Neural cell (in vitro differentiated cells): Measurements from ENCODE around the gene PELI2. TPM values are rescaled to one million over a fixed set of nuclear protein-coding genes. Genes with fewer than 3 reads are reported as not detected.
A peak's percentile ranks its signal among the peaks of the same experiment; 100 is the strongest.

Source experiments
- H2AFZ ChIP-seq: fragments of 200-600, 300-800 bp; sonication (generic), shearing (Covaris generic); 2 replicates; pipeline ENCODE4 v1.6.0; 2014; ENCODE audit warnings: low read depth, mild to moderate bottlenecking, antibody characterized with exemption, low read length, moderate library complexity
- H3F3A ChIP-seq: fragments of 200-600 bp; shearing (Covaris generic); 2 replicates; pipeline ENCODE4 v1.6.1; 2016; ENCODE audit warnings: mild to moderate bottlenecking, moderate library complexity, mixed read lengths, antibody characterized with exemption, low read length; ENCODE audit not compliant: insufficient read depth, poor library complexity, severe bottlenecking
- H3K27ac ChIP-seq: fragments of 200-600, 300-800 bp; sonication (generic), shearing (Covaris generic); 2 replicates; pipeline ENCODE4 v1.5.1; 2014; ENCODE audit warnings: mild to moderate bottlenecking, low read length, moderate library complexity
- H3K27me3 ChIP-seq: fragments of 300-800, 200-600 bp; sonication (generic), shearing (Covaris generic); 2 replicates; pipeline ENCODE4 v1.6.0; 2014; ENCODE audit warnings: mild to moderate bottlenecking, low read depth, low read length, moderate library complexity; ENCODE audit not compliant: insufficient read depth
- H3K36me3 ChIP-seq: fragments of 300-800, 200-600 bp; sonication (generic), shearing (Covaris generic); 2 replicates; pipeline ENCODE4 v1.5.1; 2014; ENCODE audit warnings: mild to moderate bottlenecking, antibody characterized with exemption, low read length, moderate library complexity; ENCODE audit not compliant: insufficient read depth
- H3K4me2 ChIP-seq: fragments of 300-800, 200-600 bp; sonication (generic), shearing (Covaris generic); 2 replicates; pipeline ENCODE4 v1.6.0; 2014; ENCODE audit warnings: mild to moderate bottlenecking, low read length
- H3K4me3 ChIP-seq: fragments of 300-800, 200-600 bp; sonication (generic), shearing (Covaris generic); 2 replicates; pipeline ENCODE4 v1.5.1; 2014; ENCODE audit warnings: mild to moderate bottlenecking, low read length, moderate library complexity
- H3K79me2 ChIP-seq: fragments of 200-600 bp; shearing (Covaris generic); replicated peaks from 2 replicates; pipeline ENCODE4 v1.6.0; 2014; ENCODE audit warnings: mild to moderate bottlenecking, low read length, moderate library complexity; ENCODE audit not compliant: insufficient read depth
- H3K9ac ChIP-seq: fragments of 300-800, 200-600 bp; sonication (generic), shearing (Covaris generic); 2 replicates; pipeline ENCODE4 v1.6.1; 2016; ENCODE audit warnings: mild to moderate bottlenecking, low read length, mixed read lengths
- H3K9me2 ChIP-seq: fragments of 200-600 bp; shearing (Covaris generic); 2 replicates; pipeline ENCODE4 v1.6.1; 2016; ENCODE audit warnings: mild to moderate bottlenecking, low read length, mixed read lengths; ENCODE audit not compliant: insufficient read depth
- H3K9me3 ChIP-seq: fragments of 200-600, 300-800 bp; sonication (generic), shearing (Covaris generic); 2 replicates; pipeline ENCODE4 v1.6.1; 2016; ENCODE audit warnings: mild to moderate bottlenecking, mixed run types, low read length, moderate library complexity, mixed read lengths
- H4K20me1 ChIP-seq: fragments of 200-600 bp; shearing (Covaris generic); 2 replicates; pipeline ENCODE4 v1.6.1; 2016; ENCODE audit warnings: mild to moderate bottlenecking, mixed run types; ENCODE audit not compliant: insufficient read depth
- EP300 ChIP-seq: fragments of 450-650 bp; conservative IDR thresholded peaks from 2 replicates; pipeline ENCODE4 v1.6.1; 2014; ENCODE audit warnings: antibody characterized with exemption, mild to moderate bottlenecking, moderate library complexity; ENCODE audit not compliant: poor library complexity, severe bottlenecking
- EZH2 ChIP-seq: fragments of 200-600, 300-800 bp; shearing (Covaris generic), sonication (generic); IDR thresholded peaks from 2 replicates; pipeline ENCODE4 v1.6.1; 2014; ENCODE audit warnings: antibody characterized with exemption, low read length, borderline replicate concordance, mild to moderate bottlenecking; ENCODE audit not compliant: insufficient read depth, poor library complexity, severe bottlenecking
- MXI1 ChIP-seq: fragments of 450-650 bp; conservative IDR thresholded peaks from 2 replicates; pipeline ENCODE4 v1.6.1; 2014; ENCODE audit warnings: antibody characterized with exemption, mild to moderate bottlenecking; ENCODE audit not compliant: poor library complexity, severe bottlenecking
- POLR2AphosphoS5 ChIP-seq: IDR thresholded peaks from 2 replicates; pipeline ENCODE4 v1.6.1; 2012
- RAD21 ChIP-seq: fragments of 450-650 bp; conservative IDR thresholded peaks from 2 replicates; pipeline ENCODE4 v1.6.1; 2014; ENCODE audit warnings: antibody characterized with exemption, mild to moderate bottlenecking, moderate library complexity
- SMC3 ChIP-seq: fragments of 450-650 bp; conservative IDR thresholded peaks from 2 replicates; pipeline ENCODE4 v1.6.1; 2014; ENCODE audit warnings: antibody characterized with exemption, mild to moderate bottlenecking, moderate library complexity; ENCODE audit not compliant: poor library complexity
- TAF1 ChIP-seq: IDR thresholded peaks from 2 replicates; pipeline ENCODE4 v1.6.1; 2012; ENCODE audit warnings: low read depth
- polyA plus RNA-seq: library from polyadenylated mRNA; depleted of rRNA; stranded (reverse); fragments of >200 nt; gene quantifications from 2 replicates; pipeline ENCODE4 v1.2.3, GENCODE V29; 2014
- TF ChIP-seq, protein P1 (sequence below): IDR thresholded peaks from 2 replicates; pipeline ENCODE4 v1.6.1; 2012; ENCODE audit warnings: borderline replicate concordance
- TF ChIP-seq, protein P2 (sequence below): fragments of 450-650 bp; IDR thresholded peaks from 2 replicates; pipeline ENCODE4 v1.5.1; 2014; ENCODE audit warnings: antibody characterized with exemption, mild to moderate bottlenecking, moderate library complexity; ENCODE audit not compliant: poor library complexity, severe bottlenecking

PELI2 gene
- polyA plus RNA-seq, 1 donor from 2014 or later: 5.3 TPM

DNA sequence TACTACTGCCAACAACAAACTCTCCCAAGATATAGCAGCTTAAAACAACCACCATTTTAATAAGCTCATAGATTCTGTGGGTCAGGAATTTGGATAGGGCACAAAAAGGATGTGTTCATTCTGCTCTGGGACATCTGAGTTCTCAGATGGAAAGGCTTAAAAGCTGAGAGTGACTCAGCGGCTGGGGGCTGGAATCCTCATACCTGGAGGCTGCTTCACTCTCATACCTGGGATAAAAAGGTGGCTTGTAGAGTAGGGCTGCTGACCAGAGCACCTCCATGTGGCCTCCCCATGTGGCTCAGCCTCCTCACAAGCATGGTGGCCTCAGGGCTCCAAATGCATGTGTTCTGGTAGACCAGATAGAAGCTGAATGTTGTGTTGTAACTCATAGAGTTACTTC is 20.2 kb upstream of the PELI2 start:
- no peak for TF ChIP-seq POLR2AphosphoS5
- no peak for TF ChIP-seq TAF1
- TF ChIP-seq SMC3: no peak
- no peak for TF ChIP-seq EP300

DNA sequence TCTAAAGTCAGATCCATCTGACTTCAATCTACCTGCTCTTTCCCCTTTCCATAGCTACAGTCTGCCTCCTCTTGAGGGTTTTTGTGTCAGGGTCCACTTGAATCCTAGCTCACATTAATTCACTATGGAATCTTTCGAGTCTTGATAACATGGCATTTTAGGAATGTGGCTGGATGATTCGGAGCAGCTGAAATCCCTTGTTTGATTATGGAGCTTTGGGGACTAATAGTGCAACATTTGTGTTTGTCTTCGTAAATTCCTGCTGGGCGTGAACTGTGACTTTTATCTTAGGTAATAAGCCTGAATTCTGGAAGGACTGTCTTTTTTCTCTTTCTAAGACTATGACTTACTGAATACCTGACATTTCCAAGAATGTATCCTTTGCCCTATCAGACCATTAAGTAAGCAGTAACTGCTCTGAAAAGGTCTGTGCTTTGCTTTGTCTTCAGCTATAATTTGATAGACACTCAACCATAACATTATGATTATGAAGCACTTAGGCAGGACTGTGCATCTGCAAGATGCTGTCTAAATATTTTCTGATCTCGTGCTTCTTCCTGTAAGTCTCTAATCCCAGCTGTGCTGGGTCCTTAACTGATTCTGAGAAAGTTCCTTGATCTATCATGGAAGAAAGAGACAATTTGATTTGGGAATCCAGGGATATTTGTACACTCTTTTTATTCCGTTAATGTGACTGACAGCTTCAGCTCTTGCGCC is 19.0 kb upstream of the PELI2 start:
- Histone ChIP-seq H3K9ac (no peak overlapping the region), H2AFZ (no peak overlapping the region)
- TF ChIP-seq MXI1 (no peak), EP300 (peak; percentile 80), EZH2 (no peak), POLR2AphosphoS5 (peak; percentile 99), RAD21 (no peak), SMC3 (no peak), TAF1 (no peak)
- TF ChIP-seq, protein P1, sequence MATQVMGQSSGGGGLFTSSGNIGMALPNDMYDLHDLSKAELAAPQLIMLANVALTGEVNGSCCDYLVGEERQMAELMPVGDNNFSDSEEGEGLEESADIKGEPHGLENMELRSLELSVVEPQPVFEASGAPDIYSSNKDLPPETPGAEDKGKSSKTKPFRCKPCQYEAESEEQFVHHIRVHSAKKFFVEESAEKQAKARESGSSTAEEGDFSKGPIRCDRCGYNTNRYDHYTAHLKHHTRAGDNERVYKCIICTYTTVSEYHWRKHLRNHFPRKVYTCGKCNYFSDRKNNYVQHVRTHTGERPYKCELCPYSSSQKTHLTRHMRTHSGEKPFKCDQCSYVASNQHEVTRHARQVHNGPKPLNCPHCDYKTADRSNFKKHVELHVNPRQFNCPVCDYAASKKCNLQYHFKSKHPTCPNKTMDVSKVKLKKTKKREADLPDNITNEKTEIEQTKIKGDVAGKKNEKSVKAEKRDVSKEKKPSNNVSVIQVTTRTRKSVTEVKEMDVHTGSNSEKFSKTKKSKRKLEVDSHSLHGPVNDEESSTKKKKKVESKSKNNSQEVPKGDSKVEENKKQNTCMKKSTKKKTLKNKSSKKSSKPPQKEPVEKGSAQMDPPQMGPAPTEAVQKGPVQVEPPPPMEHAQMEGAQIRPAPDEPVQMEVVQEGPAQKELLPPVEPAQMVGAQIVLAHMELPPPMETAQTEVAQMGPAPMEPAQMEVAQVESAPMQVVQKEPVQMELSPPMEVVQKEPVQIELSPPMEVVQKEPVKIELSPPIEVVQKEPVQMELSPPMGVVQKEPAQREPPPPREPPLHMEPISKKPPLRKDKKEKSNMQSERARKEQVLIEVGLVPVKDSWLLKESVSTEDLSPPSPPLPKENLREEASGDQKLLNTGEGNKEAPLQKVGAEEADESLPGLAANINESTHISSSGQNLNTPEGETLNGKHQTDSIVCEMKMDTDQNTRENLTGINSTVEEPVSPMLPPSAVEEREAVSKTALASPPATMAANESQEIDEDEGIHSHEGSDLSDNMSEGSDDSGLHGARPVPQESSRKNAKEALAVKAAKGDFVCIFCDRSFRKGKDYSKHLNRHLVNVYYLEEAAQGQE: peak; percentile 35
- TF ChIP-seq, protein P2, sequence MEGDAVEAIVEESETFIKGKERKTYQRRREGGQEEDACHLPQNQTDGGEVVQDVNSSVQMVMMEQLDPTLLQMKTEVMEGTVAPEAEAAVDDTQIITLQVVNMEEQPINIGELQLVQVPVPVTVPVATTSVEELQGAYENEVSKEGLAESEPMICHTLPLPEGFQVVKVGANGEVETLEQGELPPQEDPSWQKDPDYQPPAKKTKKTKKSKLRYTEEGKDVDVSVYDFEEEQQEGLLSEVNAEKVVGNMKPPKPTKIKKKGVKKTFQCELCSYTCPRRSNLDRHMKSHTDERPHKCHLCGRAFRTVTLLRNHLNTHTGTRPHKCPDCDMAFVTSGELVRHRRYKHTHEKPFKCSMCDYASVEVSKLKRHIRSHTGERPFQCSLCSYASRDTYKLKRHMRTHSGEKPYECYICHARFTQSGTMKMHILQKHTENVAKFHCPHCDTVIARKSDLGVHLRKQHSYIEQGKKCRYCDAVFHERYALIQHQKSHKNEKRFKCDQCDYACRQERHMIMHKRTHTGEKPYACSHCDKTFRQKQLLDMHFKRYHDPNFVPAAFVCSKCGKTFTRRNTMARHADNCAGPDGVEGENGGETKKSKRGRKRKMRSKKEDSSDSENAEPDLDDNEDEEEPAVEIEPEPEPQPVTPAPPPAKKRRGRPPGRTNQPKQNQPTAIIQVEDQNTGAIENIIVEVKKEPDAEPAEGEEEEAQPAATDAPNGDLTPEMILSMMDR: no peak

More for the DNA sequence above, 20.2 kb upstream of the PELI2 start:
- Histone ChIP-seq H3K9me2 (no peaks in the 10 kb centered on the region), H2AFZ (no peak overlapping the region), H3K9me3 (no peaks in the 10 kb centered on the region), H3K79me2 (no peaks in the 10 kb centered on the region), H3K4me3 (no peak overlapping the region), H3F3A (no peaks in the 10 kb centered on the region), H3K27me3 (peaks cover 17% of the 10 kb centered on the region), H3K9ac (no peak overlapping the region), H4K20me1 (no peaks in the 10 kb centered on the region), H3K4me2 (no peak overlapping the region), H3K27ac (no peak overlapping the region), H3K36me3 (no peaks in the 10 kb centered on the region)

More for the DNA sequence above, 19.0 kb upstream of the PELI2 start:
- H3K4me3 ChIP-seq: no peak overlapping the region
- no peak overlapping the region for H3K4me2 ChIP-seq
- no peaks in the 10 kb centered on the region for H4K20me1 ChIP-seq
- no peaks in the 10 kb centered on the region for H3K9me3 ChIP-seq
- H3F3A ChIP-seq: no peaks in the 10 kb centered on the region
- H3K79me2 ChIP-seq: no peaks in the 10 kb centered on the region
- no peaks in the 10 kb centered on the region for H3K9me2 ChIP-seq
- H3K27me3 ChIP-seq: peaks cover 17% of the 10 kb centered on the region
- H3K36me3 ChIP-seq: no peaks in the 10 kb centered on the region
- no peak overlapping the region for H3K27ac ChIP-seq
